ENCODE measurements around the gene MSMB.

MSMB gene

GRCh38 chr10:46092524-46093081 lies 46.5 kb upstream of the MSMB start:
- Histone ChIP-seq H3K27me3 (replicated peaks; ENCODE audit: insufficient read depth, low read length) (no peaks in the 10 kb centered on the region), H3K4me2 (ENCODE audit: low read depth, low read length) (peak overlapping the region; percentile 74), H3K4me1 (ENCODE audit: low read length) (peaks cover 45% of the 10 kb centered on the region), H3K9me3 (replicated peaks; ENCODE audit: insufficient read depth, low read length) (no peaks in the 10 kb centered on the region), H3F3A (ENCODE audit: insufficient read depth, low read length) (peaks cover 14% of the 10 kb centered on the region), H3K9me2 (replicated peaks; ENCODE audit: insufficient read depth, low read length) (no peaks in the 10 kb centered on the region), H3K79me2 (ENCODE audit: low read length) (no peaks in the 10 kb centered on the region; the same call in 1 of the 2 replicates), H2AFZ (ENCODE audit: low read length) (peak overlapping the region; percentile 79), H3K4me3 (ENCODE audit: low read length) (peak overlapping the region; percentile 32; the same call in 1 of the 2 replicates), H3K36me3 (replicated peaks; ENCODE audit: insufficient read depth, low read length) (no peaks in the 10 kb centered on the region), H4K20me1 (ENCODE audit: insufficient read depth, low read length) (no peaks in the 10 kb centered on the region), H3K9ac (ENCODE audit: low read length) (peak overlapping the region; percentile 46), H3K27ac (ENCODE audit: low read length) (peak overlapping the region; percentile 87)
- TF ChIP-seq EZH2 (optimal IDR thresholded peaks at IDR 0.05; ENCODE audit: low read depth, low read length) (no peak), EZH2phosphoT487 (IDR thresholded peaks at IDR 0.05; ENCODE audit: low read length) (no peak), CTCF (IDR thresholded peaks at IDR 0.05; ENCODE audit: low read length) (no peak)
- DNase-seq = peak; percentile 82

GRCh38 chr10:46091828-46092523 lies 45.9 kb upstream of the MSMB start:
- peak; percentile 64 for DNase-seq
- Histone ChIP-seq H3K9me2 (replicated peaks; ENCODE audit: insufficient read depth, low read length) (no peaks in the 10 kb centered on the region), H3K27me3 (replicated peaks; ENCODE audit: insufficient read depth, low read length) (no peaks in the 10 kb centered on the region), H3K9ac (ENCODE audit: low read length) (peak overlapping the region; percentile 46), H3K79me2 (ENCODE audit: low read length) (no peaks in the 10 kb centered on the region; the same call in 1 of the 2 replicates), H3K4me1 (ENCODE audit: low read length) (peaks cover 38% of the 10 kb centered on the region), H3K36me3 (replicated peaks; ENCODE audit: insufficient read depth, low read length) (no peaks in the 10 kb centered on the region), H3F3A (ENCODE audit: insufficient read depth, low read length) (peaks cover 14% of the 10 kb centered on the region), H3K4me2 (ENCODE audit: low read depth, low read length) (peak overlapping the region; percentile 74), H3K27ac (ENCODE audit: low read length) (peak overlapping the region; percentile 87), H2AFZ (ENCODE audit: low read length) (peak overlapping the region; percentile 79), H4K20me1 (ENCODE audit: insufficient read depth, low read length) (no peaks in the 10 kb centered on the region), H3K4me3 (ENCODE audit: low read length) (peak overlapping the region; percentile 32; the same call in 1 of the 2 replicates), H3K9me3 (replicated peaks; ENCODE audit: insufficient read depth, low read length) (no peaks in the 10 kb centered on the region)
- TF ChIP-seq CTCF (IDR thresholded peaks at IDR 0.05; ENCODE audit: low read length) (no peak), EZH2phosphoT487 (IDR thresholded peaks at IDR 0.05; ENCODE audit: low read length) (no peak), EZH2 (optimal IDR thresholded peaks at IDR 0.05; ENCODE audit: low read depth, low read length) (no peak)

GRCh38 chr10:46091080-46091827 lies 45.2 kb upstream of the MSMB start:
- Histone ChIP-seq H3K27me3 (replicated peaks; ENCODE audit: insufficient read depth, low read length) (no peaks in the 10 kb centered on the region), H3K9me3 (replicated peaks; ENCODE audit: insufficient read depth, low read length) (no peaks in the 10 kb centered on the region), H3F3A (ENCODE audit: insufficient read depth, low read length) (peaks cover 14% of the 10 kb centered on the region), H3K4me3 (ENCODE audit: low read length) (peak overlapping the region; percentile 32; the same call in 1 of the 2 replicates), H3K4me2 (ENCODE audit: low read depth, low read length) (peak overlapping the region; percentile 74), H2AFZ (ENCODE audit: low read length) (peak overlapping the region; percentile 79; the same call in 1 of the 2 replicates), H3K36me3 (replicated peaks; ENCODE audit: insufficient read depth, low read length) (no peaks in the 10 kb centered on the region), H4K20me1 (ENCODE audit: insufficient read depth, low read length) (no peaks in the 10 kb centered on the region), H3K9me2 (replicated peaks; ENCODE audit: insufficient read depth, low read length) (no peaks in the 10 kb centered on the region), H3K9ac (ENCODE audit: low read length) (peak overlapping the region; percentile 46; the same call in 1 of the 2 replicates), H3K4me1 (ENCODE audit: low read length) (peaks cover 31% of the 10 kb centered on the region), H3K79me2 (ENCODE audit: low read length) (no peaks in the 10 kb centered on the region; the same call in 1 of the 2 replicates), H3K27ac (ENCODE audit: low read length) (peak overlapping the region; percentile 87)
- peak; percentile 69 for DNase-seq
- TF ChIP-seq CTCF (IDR thresholded peaks at IDR 0.05; ENCODE audit: low read length) (0 out of 2 replicates have a peak, but pooled peaks have one; percentile 11), EZH2 (optimal IDR thresholded peaks at IDR 0.05; ENCODE audit: low read depth, low read length) (no peak)
